HepG2 (cell line): ENCODE measurements around the gene COL9A3. TPM values are rescaled to one million over a fixed set of nuclear protein-coding genes. Genes with fewer than 3 reads are reported as not detected.

Experiments
- AHR ChIP-seq: IDR thresholded peaks from 2 replicates; pipeline ENCODE4 v1.6.1; 2018; ENCODE audit warnings: missing genetic modification reagents, missing compliant biosample characterization
- ATM ChIP-seq: fragments of 450-650 bp; IDR thresholded peaks from 2 replicates; pipeline ENCODE4 v1.7.1; 2017; ENCODE audit warnings: mild to moderate bottlenecking, borderline replicate concordance
- FOXK2 ChIP-seq: fragments of 450-650 bp; IDR thresholded peaks from 2 replicates; pipeline ENCODE4 v1.6.1; 2016
- HCFC1 ChIP-seq: fragments of 150-350 bp; IDR thresholded peaks from 2 replicates; pipeline ENCODE4 v1.6.1; 2014; ENCODE audit warnings: low read depth, low read length
- IRF1 ChIP-seq: sonication (generic); formaldehyde crosslinking; IDR thresholded peaks from 2 replicates; pipeline ENCODE4 v1.4.0; 2020; ENCODE audit warnings: low read depth, mild to moderate bottlenecking, missing genetic modification reagents
- MED8 ChIP-seq: sonication (generic); formaldehyde crosslinking; IDR thresholded peaks from 2 replicates; pipeline ENCODE4 v1.8.1; 2023; ENCODE audit warnings: mild to moderate bottlenecking, missing genetic modification reagents; ENCODE audit not compliant: insufficient replicate concordance
- MXD3 ChIP-seq: IDR thresholded peaks from 2 replicates; pipeline ENCODE4 v1.6.1; 2016; ENCODE audit warnings: mild to moderate bottlenecking, missing biosample characterization, missing genetic modification reagents
- MYPOP ChIP-seq: sonication (generic); formaldehyde crosslinking; IDR thresholded peaks from 2 replicates; pipeline ENCODE4 v1.8.1; 2023; ENCODE audit warnings: mild to moderate bottlenecking, moderate library complexity, missing genetic modification reagents
- POLR2G ChIP-seq: fragments of 200-400 bp; formaldehyde crosslinking; IDR thresholded peaks from 2 replicates; pipeline ENCODE4 v1.6.1; 2018; ENCODE audit warnings: mild to moderate bottlenecking, low read depth, low read length, moderate library complexity
- REPIN1 ChIP-seq: sonication (generic); formaldehyde crosslinking; IDR thresholded peaks from 2 replicates; pipeline ENCODE4 v1.8.0; 2022; ENCODE audit warnings: missing genetic modification reagents, low read depth, mild to moderate bottlenecking, borderline replicate concordance
- SMARCE1 ChIP-seq: fragments of 450-650 bp; IDR thresholded peaks from 2 replicates; pipeline ENCODE4 v1.6.1; 2017; ENCODE audit warnings: borderline replicate concordance
- TAF15 ChIP-seq: fragments of 200-400 bp; formaldehyde crosslinking; IDR thresholded peaks from one replicate; pipeline ENCODE4 v1.6.1; 2018; ENCODE audit warnings: mild to moderate bottlenecking, low read depth, low read length; ENCODE audit not compliant: poor library complexity, severe bottlenecking
- ZFP36L2 ChIP-seq: sonication (generic); formaldehyde crosslinking; IDR thresholded peaks from 2 replicates; pipeline ENCODE4 v1.4.0; 2020; ENCODE audit warnings: missing genetic modification reagents
- ZMYM3 ChIP-seq: sonication (generic); formaldehyde crosslinking; IDR thresholded peaks from 2 replicates; pipeline ENCODE4 v1.5.1; 2020; ENCODE audit warnings: mild to moderate bottlenecking, missing genetic modification reagents
- ZNF101 ChIP-seq: sonication (generic); formaldehyde crosslinking; IDR thresholded peaks from 2 replicates; pipeline ENCODE4 v1.4.0; 2020; ENCODE audit warnings: mild to moderate bottlenecking, low read depth, missing genetic modification reagents, borderline replicate concordance
- ZNF12 ChIP-seq: sonication (generic); formaldehyde crosslinking; IDR thresholded peaks from 2 replicates; pipeline ENCODE4 v1.5.0; 2020; ENCODE audit warnings: missing genetic modification reagents
- ZNF235 ChIP-seq: sonication (generic); formaldehyde crosslinking; IDR thresholded peaks from 2 replicates; pipeline ENCODE4 v1.8.1; 2023; ENCODE audit warnings: mild to moderate bottlenecking, missing genetic modification reagents, borderline replicate concordance
- ZNF816 ChIP-seq: sonication (generic); formaldehyde crosslinking; IDR thresholded peaks from 2 replicates; pipeline ENCODE4 v1.8.0; 2022; ENCODE audit warnings: missing genetic modification reagents, mild to moderate bottlenecking, borderline replicate concordance
- polyA plus RNA-seq, 8 experiments: library from polyadenylated mRNA; depleted of rRNA in 3 of 8; stranded (reverse) in 7 of 8; unstranded in 1 of 8; fragments of >200 nt; fragmentation: Illumina TruSeq in 4 of 8; extraction: Trizol in 4 of 8; gene quantifications; 2 replicates each; pipeline versions ENCODE4 v1.2.1 to v1.2.3, GENCODE V29; 2011 to 2016; ENCODE audit warnings: low read depth in 4 of 8, missing spikeins in 1 of 8, mixed read lengths in 1 of 8; ENCODE audit not compliant: insufficient read depth in 1 of 8
- total RNA-seq, 5 experiments: library from RNA; depleted of rRNA; stranded (reverse); fragments of >200 nt; fragmentation: Illumina TruSeq; extraction: Trizol; gene quantifications; 2 replicates each; pipeline ENCODE4 v1.2.3, GENCODE V29; 2016; ENCODE audit warnings: low read depth in 1 of 5
- TF ChIP-seq, protein P1 (sequence below), 2 experiments: IDR thresholded peaks; 2 replicates each; pipeline ENCODE4 v1.6.1; 2011 to 2012; ENCODE audit warnings: low read length in 2 of 2, borderline replicate concordance in 1 of 2, low read depth in 1 of 2, mild to moderate bottlenecking in 1 of 2, moderate library complexity in 1 of 2
- TF ChIP-seq, protein P2 (sequence below): fragments of 450-650 bp; IDR thresholded peaks from 2 replicates; pipeline ENCODE4 v1.6.1; 2016
- TF ChIP-seq, protein P3 (sequence below): sonication (generic); formaldehyde crosslinking; IDR thresholded peaks from 2 replicates; pipeline ENCODE4 v1.8.1; 2023; ENCODE audit warnings: missing genetic modification reagents, mild to moderate bottlenecking, borderline replicate concordance

The COL9A3 gene
- total and polyA plus RNA-seq, 2 of the 13 experiments (the other 11 are each of a cell fraction or from before 2014, with no cell fraction given): 155 to 204 TPM

- TF ChIP-seq, protein P1, sequence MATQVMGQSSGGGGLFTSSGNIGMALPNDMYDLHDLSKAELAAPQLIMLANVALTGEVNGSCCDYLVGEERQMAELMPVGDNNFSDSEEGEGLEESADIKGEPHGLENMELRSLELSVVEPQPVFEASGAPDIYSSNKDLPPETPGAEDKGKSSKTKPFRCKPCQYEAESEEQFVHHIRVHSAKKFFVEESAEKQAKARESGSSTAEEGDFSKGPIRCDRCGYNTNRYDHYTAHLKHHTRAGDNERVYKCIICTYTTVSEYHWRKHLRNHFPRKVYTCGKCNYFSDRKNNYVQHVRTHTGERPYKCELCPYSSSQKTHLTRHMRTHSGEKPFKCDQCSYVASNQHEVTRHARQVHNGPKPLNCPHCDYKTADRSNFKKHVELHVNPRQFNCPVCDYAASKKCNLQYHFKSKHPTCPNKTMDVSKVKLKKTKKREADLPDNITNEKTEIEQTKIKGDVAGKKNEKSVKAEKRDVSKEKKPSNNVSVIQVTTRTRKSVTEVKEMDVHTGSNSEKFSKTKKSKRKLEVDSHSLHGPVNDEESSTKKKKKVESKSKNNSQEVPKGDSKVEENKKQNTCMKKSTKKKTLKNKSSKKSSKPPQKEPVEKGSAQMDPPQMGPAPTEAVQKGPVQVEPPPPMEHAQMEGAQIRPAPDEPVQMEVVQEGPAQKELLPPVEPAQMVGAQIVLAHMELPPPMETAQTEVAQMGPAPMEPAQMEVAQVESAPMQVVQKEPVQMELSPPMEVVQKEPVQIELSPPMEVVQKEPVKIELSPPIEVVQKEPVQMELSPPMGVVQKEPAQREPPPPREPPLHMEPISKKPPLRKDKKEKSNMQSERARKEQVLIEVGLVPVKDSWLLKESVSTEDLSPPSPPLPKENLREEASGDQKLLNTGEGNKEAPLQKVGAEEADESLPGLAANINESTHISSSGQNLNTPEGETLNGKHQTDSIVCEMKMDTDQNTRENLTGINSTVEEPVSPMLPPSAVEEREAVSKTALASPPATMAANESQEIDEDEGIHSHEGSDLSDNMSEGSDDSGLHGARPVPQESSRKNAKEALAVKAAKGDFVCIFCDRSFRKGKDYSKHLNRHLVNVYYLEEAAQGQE (IDR thresholded peaks at IDR 0.05; ENCODE audit: borderline replicate concordance in 1 of 2, low read depth in 1 of 2, low read length in 2 of 2): no peak
- TF ChIP-seq, protein P2, sequence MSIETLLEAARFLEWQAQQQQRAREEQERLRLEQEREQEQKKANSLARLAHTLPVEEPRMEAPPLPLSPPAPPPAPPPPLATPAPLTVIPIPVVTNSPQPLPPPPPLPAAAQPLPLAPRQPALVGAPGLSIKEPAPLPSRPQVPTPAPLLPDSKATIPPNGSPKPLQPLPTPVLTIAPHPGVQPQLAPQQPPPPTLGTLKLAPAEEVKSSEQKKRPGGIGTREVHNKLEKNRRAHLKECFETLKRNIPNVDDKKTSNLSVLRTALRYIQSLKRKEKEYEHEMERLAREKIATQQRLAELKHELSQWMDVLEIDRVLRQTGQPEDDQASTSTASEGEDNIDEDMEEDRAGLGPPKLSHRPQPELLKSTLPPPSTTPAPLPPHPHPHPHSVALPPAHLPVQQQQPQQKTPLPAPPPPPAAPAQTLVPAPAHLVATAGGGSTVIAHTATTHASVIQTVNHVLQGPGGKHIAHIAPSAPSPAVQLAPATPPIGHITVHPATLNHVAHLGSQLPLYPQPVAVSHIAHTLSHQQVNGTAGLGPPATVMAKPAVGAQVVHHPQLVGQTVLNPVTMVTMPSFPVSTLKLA: no peak
- TF ChIP-seq ZNF816 (CRISPR knock-in tag) (0 out of 2 replicates have a peak, but pooled peaks have one; percentile 8), SMARCE1 (no peak), POLR2G (peak; percentile 55; the same call in 1 of the 2 replicates), MXD3 (CRISPR knock-in tag) (peak; percentile 89), MYPOP (CRISPR knock-in tag) (no peak), TAF15 (no peak), IRF1 (peak; percentile 100), ZNF12 (CRISPR knock-in tag) (no peak), ZMYM3 (no peak), ZNF235 (CRISPR knock-in tag) (no peak), AHR (peak; percentile 43; the same call in 1 of the 2 replicates), ZNF101 (CRISPR knock-in tag) (no peak), MED8 (CRISPR knock-in tag) (peak; percentile 42), FOXK2 (no peak), ATM (no peak), ZFP36L2 (CRISPR knock-in tag) (no peak; the same call in 1 of the 2 replicates), REPIN1 (CRISPR knock-in tag) (no peak), HCFC1 (no peak)
- TF ChIP-seq, protein P3, sequence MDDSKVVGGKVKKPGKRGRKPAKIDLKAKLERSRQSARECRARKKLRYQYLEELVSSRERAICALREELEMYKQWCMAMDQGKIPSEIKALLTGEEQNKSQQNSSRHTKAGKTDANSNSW (CRISPR knock-in tag): no peak
These were observed 12.2 kb upstream of the COL9A3 start, which contains the start of gene OGFR (continued) for GRCh38 chr20:62804627-62805154.
